ENCODE data around the gene OLFM4. TPM values are rescaled to one million over a fixed set of nuclear protein-coding genes. Genes with fewer than 3 reads are reported as not detected.

The OLFM4 gene
- total RNA-seq, 1 experiment from 2014 or later, result 0.12 TPM

DNA sequence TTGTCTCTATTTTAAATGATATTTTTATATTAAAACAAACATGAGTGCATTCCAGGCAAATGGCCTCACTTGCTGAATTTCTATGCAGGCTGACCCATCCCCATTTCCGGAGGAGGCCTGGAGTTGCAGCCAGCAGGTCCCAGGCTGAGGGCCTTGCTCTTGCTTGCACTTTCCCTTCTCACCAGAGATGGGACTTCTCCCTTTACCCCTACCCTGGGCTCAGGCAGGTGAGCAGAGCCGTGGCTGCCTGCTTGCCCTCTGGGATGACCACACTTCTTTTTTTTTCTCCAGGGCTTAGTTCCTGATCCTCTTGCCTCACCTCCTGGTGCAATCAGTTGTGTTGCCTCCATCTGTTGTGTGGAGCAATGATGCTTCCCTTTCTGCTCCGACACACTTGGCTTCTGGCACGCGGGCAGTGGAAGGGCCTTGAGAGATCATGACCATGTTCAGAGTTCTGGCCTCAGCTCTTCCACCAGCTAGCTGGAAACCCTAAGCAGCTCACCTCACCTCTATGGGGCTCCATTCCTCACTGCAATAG is 11.1 kb upstream of the OLFM4 start:
- Histone ChIP-seq H3K27ac (ENCODE audit: low read depth, low read length) (no peak overlapping the region), H3K9me2 (ENCODE audit: insufficient read depth) (no peaks in the 10 kb centered on the region), H3K79me2 (ENCODE audit: insufficient read depth, low read length) (no peaks in the 10 kb centered on the region), H3K9me3 (ENCODE audit: control insufficient read depth in 1 of 2, insufficient read depth in 1 of 2, low read depth in 1 of 2, low read length in 2 of 2) (no peaks in the 10 kb centered on the region), H3K36me3 (ENCODE audit: control insufficient read depth in 1 of 2, insufficient read depth in 2 of 2, low read length in 2 of 2) (no peaks in the 10 kb centered on the region), H3K9ac (ENCODE audit: low read length) (no peak overlapping the region), H3K4me3 (replicated peaks in 1 of 2; ENCODE audit: low read depth in 1 of 2, low read length in 2 of 2) (no peak overlapping the region), H3K4me1 (ENCODE audit: control insufficient read depth in 1 of 2, insufficient read depth in 2 of 2, low read length in 2 of 2) (no peaks in the 10 kb centered on the region), H4K20me1 (ENCODE audit: insufficient read depth) (no peaks in the 10 kb centered on the region), H3K27me3 (ENCODE audit: insufficient read depth, low read length) (no peaks in the 10 kb centered on the region), H2AFZ (ENCODE audit: low read depth, low read length, poor library complexity, severe bottlenecking) (no peak overlapping the region), H3K4me2 (ENCODE audit: low read length) (no peak overlapping the region)
- RAD21 ChIA-PET (ENCODE audit: low non-redundant PET in 1 of 2, low total read pairs in 2 of 2, uncharacterized antibody in 2 of 2, unreplicated experiment in 2 of 2), result no interaction called here
- POLR2A ChIA-PET, result no interaction called here
- TF ChIP-seq POLR2AphosphoS5 (IDR thresholded peaks at IDR 0.05; ENCODE audit: low read depth, low read length) (no peak), ZNF274 (IDR thresholded peaks at IDR 0.05; ENCODE audit: low read depth, low read length) (no peak), EZH2 (IDR thresholded peaks at IDR 0.05) (no peak), ELF1 (IDR thresholded peaks at IDR 0.05; ENCODE audit: borderline replicate concordance, low read depth) (no peak), JUND (IDR thresholded peaks at IDR 0.05) (no peak), SP1 (IDR thresholded peaks at IDR 0.05; ENCODE audit: low read depth) (no peak), CBX3 (IDR thresholded peaks at IDR 0.05; ENCODE audit: low read depth) (no peak)
- TF ChIP-seq, protein P1, sequence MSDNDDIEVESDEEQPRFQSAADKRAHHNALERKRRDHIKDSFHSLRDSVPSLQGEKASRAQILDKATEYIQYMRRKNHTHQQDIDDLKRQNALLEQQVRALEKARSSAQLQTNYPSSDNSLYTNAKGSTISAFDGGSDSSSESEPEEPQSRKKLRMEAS (IDR thresholded peaks at IDR 0.05), result no peak
- intact Hi-C loops (cut with micrococcal nuclease), result no loop called here
- DNase-seq (ENCODE audit: low read depth, low spot score), result no peak
- ATAC-seq, result no peak
- BruUV-seq (replicated peaks), result no TSS peak
- CTCF ChIA-PET, result no interaction called here

DNA sequence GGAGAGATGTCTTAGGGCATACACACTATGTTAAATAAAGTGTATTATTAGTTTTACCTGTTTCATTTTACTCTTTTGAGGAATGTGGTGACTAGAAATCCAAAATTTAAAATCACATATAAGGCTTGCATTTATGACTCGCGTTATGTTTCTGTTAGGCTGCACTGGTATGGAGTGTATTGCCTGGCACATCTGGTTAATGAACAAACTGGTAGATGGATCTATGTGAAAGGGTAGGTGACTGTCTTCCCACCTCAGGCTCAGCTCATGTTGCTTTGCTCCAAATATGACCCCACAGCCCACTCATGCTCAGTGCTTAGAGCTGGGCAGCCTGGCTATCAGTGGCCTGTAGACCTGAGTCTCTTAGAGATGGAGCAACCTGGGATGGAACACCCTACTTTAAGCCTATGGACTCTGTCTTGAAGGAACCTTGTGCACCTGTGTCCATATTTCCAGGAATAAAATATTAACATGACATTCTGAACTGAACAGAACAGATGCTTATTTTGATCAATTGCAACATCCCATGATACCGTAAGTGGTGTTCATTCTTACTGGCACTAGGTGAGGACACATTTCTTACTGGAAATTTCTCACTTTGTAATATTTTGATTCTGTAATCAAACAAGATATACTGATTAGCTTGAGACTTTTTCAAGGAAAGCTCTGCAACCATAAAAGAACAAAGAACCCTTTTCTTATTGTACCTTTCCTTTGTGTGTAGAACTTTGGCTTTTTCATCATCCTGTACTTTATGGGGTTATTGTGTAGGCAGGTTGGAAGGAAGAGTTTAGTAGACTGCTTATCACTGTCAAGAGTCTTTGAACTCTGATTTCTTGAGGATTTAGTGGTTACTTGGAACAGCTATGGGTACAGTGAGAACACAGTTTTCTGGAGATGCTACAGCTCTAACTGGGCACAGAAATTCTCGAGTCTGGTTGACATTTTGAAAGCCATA is 9.6 kb upstream of the OLFM4 start:
- no peak overlapping the region for H3K9ac ChIP-seq (ENCODE audit: low read length)
- H3K36me3 ChIP-seq (ENCODE audit: control insufficient read depth in 1 of 2, insufficient read depth in 2 of 2, low read length in 2 of 2), result no peaks in the 10 kb centered on the region
- no peaks in the 10 kb centered on the region for H3K9me3 ChIP-seq (ENCODE audit: control insufficient read depth in 1 of 2, insufficient read depth in 1 of 2, low read depth in 1 of 2, low read length in 2 of 2)
- H3K27ac ChIP-seq (ENCODE audit: low read depth, low read length), result no peak overlapping the region
- H3K27me3 ChIP-seq (ENCODE audit: insufficient read depth, low read length), result no peaks in the 10 kb centered on the region
- no peaks in the 10 kb centered on the region for H4K20me1 ChIP-seq (ENCODE audit: insufficient read depth)
- no peak overlapping the region for H2AFZ ChIP-seq (ENCODE audit: low read depth, low read length, poor library complexity, severe bottlenecking)
- ATAC-seq (no peak), DNase-seq (ENCODE audit: low read depth, low spot score) (no peak)
- H3K4me2 ChIP-seq (ENCODE audit: low read length), result no peak overlapping the region
- no peaks in the 10 kb centered on the region for H3K79me2 ChIP-seq (ENCODE audit: insufficient read depth, low read length)
- intact Hi-C loops (cut with micrococcal nuclease), result no loop called here
- TF ChIP-seq JUND (IDR thresholded peaks at IDR 0.05), result no peak
- TF ChIP-seq, protein P2, sequence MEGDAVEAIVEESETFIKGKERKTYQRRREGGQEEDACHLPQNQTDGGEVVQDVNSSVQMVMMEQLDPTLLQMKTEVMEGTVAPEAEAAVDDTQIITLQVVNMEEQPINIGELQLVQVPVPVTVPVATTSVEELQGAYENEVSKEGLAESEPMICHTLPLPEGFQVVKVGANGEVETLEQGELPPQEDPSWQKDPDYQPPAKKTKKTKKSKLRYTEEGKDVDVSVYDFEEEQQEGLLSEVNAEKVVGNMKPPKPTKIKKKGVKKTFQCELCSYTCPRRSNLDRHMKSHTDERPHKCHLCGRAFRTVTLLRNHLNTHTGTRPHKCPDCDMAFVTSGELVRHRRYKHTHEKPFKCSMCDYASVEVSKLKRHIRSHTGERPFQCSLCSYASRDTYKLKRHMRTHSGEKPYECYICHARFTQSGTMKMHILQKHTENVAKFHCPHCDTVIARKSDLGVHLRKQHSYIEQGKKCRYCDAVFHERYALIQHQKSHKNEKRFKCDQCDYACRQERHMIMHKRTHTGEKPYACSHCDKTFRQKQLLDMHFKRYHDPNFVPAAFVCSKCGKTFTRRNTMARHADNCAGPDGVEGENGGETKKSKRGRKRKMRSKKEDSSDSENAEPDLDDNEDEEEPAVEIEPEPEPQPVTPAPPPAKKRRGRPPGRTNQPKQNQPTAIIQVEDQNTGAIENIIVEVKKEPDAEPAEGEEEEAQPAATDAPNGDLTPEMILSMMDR (IDR thresholded peaks at IDR 0.05 in 2 of 3, conservative IDR thresholded peaks at IDR 0.05 in 1 of 3; ENCODE audit: borderline replicate concordance in 1 of 3, insufficient read depth in 1 of 3, low read depth in 2 of 3, low read length in 2 of 3), result no peak
- no peak for TF ChIP-seq ZFX (IDR thresholded peaks at IDR 0.05)
- no peak for TF ChIP-seq ELF1 (IDR thresholded peaks at IDR 0.05; ENCODE audit: borderline replicate concordance, low read depth)
- no peaks in the 10 kb centered on the region for H3K4me1 ChIP-seq (ENCODE audit: control insufficient read depth in 1 of 2, insufficient read depth in 2 of 2, low read length in 2 of 2)
- no TSS peak for BruUV-seq (replicated peaks)
- H3K9me2 ChIP-seq (ENCODE audit: insufficient read depth), result no peaks in the 10 kb centered on the region
- RAD21 ChIA-PET (ENCODE audit: low non-redundant PET in 1 of 2, low total read pairs in 2 of 2, uncharacterized antibody in 2 of 2, unreplicated experiment in 2 of 2), result no interaction called here
- CTCF ChIA-PET, result no interaction called here
- POLR2A ChIA-PET, result no interaction called here
- no peak overlapping the region for H3K4me3 ChIP-seq (replicated peaks in 1 of 2; ENCODE audit: low read depth in 1 of 2, low read length in 2 of 2)

Measured in HCT116 (cell line).